K562 (cell line): ENCODE results near the gene ATL3. TPM values are rescaled to one million over a fixed set of nuclear protein-coding genes. Genes with fewer than 3 reads are reported as not detected.
"Not testable (repeated sequence)": the region's sequence is repeated elsewhere in the genome, so short reads cannot be mapped to it uniquely, and the experiment has no call there.

Source experiments
- ATAC-seq: fragments of 200-7000 bp; cut with Tn5 transposase; 3 replicates; pipeline ENCODE4 v1.9.1; 2020; ENCODE audit warnings: moderate library complexity
- BruUV-seq: library from RNA; stranded (reverse); fragments of 400-500 nt; replicated peaks from 2 replicates; lab custom pipeline; 2021; lab: Mats Ljungman, UMichigan
- CTCF ChIA-PET: fragments of 300-600 bp; formaldehyde crosslinking; extraction: SDS; loops from one replicate; lab custom pipeline; 2021; ENCODE audit warnings: low intra/inter-chr PET ratio; lab: Yijun Ruan, JAX
- POLR2A ChIA-PET: fragments of 300-600, 350-650 bp; sonication (Branson Sonifier 250); formaldehyde crosslinking; extraction: SDS; loops from one replicate; lab custom pipeline; 2021; ENCODE audit warnings: antibody characterized with exemption, inconsistent platforms; lab: Yijun Ruan, JAX
- DNase-seq, 4 experiments: peaks; one replicate each; pipeline versions ENCODE4 v3.0.0 to v3.0.0-alpha.2; 2011 to 2018; ENCODE audit warnings: low spot score in 3 of 4, mixed read lengths in 3 of 4; ENCODE audit errors: extremely low read depth in 1 of 4
- FAIRE-seq: peaks from 2 replicates; lab custom pipeline; 2011; peaks lifted over from hg19 to GRCh38; lab: Jason Lieb, UNC
- H2AFZ ChIP-seq: 2 replicates; pipeline ENCODE4 v1.6.0; 2011; ENCODE audit warnings: low read depth, low read length, control low read depth, inconsistent platforms
- H3K27ac ChIP-seq: fragments of 200-600 bp; 3 replicates; pipeline ENCODE4 v1.8.0; 2011; ENCODE audit warnings: low read depth, mild to moderate bottlenecking, control low read depth, inconsistent platforms, low read length, moderate library complexity, mixed read lengths; ENCODE audit errors: extremely low read depth
- H3K27me3 ChIP-seq, 2 experiments: fragments of 300-600 bp in 1 of 2; 2 replicates in 1 of 2; 3 replicates in 1 of 2; pipeline versions ENCODE4 v1.6.0 to v1.8.0; 2011; ENCODE audit warnings: inconsistent platforms in 2 of 2, low read length in 2 of 2, mild to moderate bottlenecking in 1 of 2, mixed read lengths in 1 of 2, moderate library complexity in 1 of 2; ENCODE audit not compliant: control insufficient read depth in 2 of 2, insufficient read depth in 2 of 2
- H3K36me3 ChIP-seq: fragments of 300-600 bp; 3 replicates; pipeline ENCODE4 v1.8.0; 2011; ENCODE audit warnings: mild to moderate bottlenecking, low read length, inconsistent platforms; ENCODE audit not compliant: control insufficient read depth, insufficient read depth
- H3K4me1 ChIP-seq, 2 experiments: fragments of 200-600 bp in 1 of 2; replicated peaks in 1 of 2; 2 replicates in 1 of 2; 3 replicates in 1 of 2; pipeline versions ENCODE4 v1.5.1 to v1.8.0; 2011; ENCODE audit warnings: inconsistent platforms in 2 of 2, low read length in 2 of 2, mild to moderate bottlenecking in 1 of 2, mixed read lengths in 1 of 2, moderate library complexity in 1 of 2; ENCODE audit not compliant: control insufficient read depth in 2 of 2, insufficient read depth in 2 of 2
- H3K4me2 ChIP-seq: 2 replicates; pipeline ENCODE4 v1.6.1; 2011; ENCODE audit warnings: low read length, control low read depth, inconsistent platforms, mixed read lengths; ENCODE audit not compliant: insufficient read depth
- H3K4me3 ChIP-seq: fragments of 200-600 bp; sonication (generic), shearing (Covaris generic); 2 replicates; pipeline ENCODE4 v1.5.1; 2016; ENCODE audit warnings: control low read depth, inconsistent platforms
- H3K79me2 ChIP-seq: fragments of 200-600 bp; 3 replicates; pipeline ENCODE4 v1.8.0; 2011; ENCODE audit warnings: low read length, inconsistent platforms; ENCODE audit not compliant: control insufficient read depth, insufficient read depth
- H3K9ac ChIP-seq, 2 experiments: 2 replicates each; pipeline versions ENCODE4 v1.6.0 to v1.6.1; 2011; ENCODE audit warnings: low read depth in 2 of 2, low read length in 2 of 2, control low read depth in 1 of 2, inconsistent platforms in 1 of 2, mild to moderate bottlenecking in 1 of 2, mixed read lengths in 1 of 2; ENCODE audit not compliant: insufficient read depth in 1 of 2
- H3K9me1 ChIP-seq: one replicate; pipeline ENCODE4 v1.6.0; 2011; ENCODE audit warnings: inconsistent platforms, mild to moderate bottlenecking, low read length, moderate library complexity; ENCODE audit not compliant: control insufficient read depth, insufficient read depth
- H3K9me3 ChIP-seq: replicated peaks from 2 replicates; pipeline ENCODE4 v1.5.1; 2011; ENCODE audit warnings: low read depth, low read length, inconsistent platforms; ENCODE audit not compliant: control insufficient read depth, insufficient read depth
- H4K20me1 ChIP-seq: replicated peaks from 2 replicates; pipeline ENCODE4 v1.6.1; 2011; ENCODE audit warnings: low read length, inconsistent platforms, mixed read lengths; ENCODE audit not compliant: control insufficient read depth, insufficient read depth
- ZNF263 ChIP-seq: sonication (generic); formaldehyde crosslinking; IDR thresholded peaks from 2 replicates; pipeline ENCODE4 v1.8.0; 2022; ENCODE audit warnings: mild to moderate bottlenecking, missing genetic modification reagents, borderline replicate concordance
- ZNF644 ChIP-seq: fragments of 200-800 bp; sonication (Bioruptor generic); IDR thresholded peaks from 2 replicates; pipeline ENCODE4 v1.6.1; 2016; ENCODE audit warnings: low read depth, missing genetic modification characterization, missing compliant biosample characterization
- WGBS: fragments of 100-300 bp; shearing (Covaris generic); methylation state at CpG from one replicate; pipeline ENCODE4 v1.1.6; 2016; ENCODE audit warnings: low coverage, mixed read lengths; ENCODE audit not compliant: insufficient coverage; ENCODE audit errors: missing lambda C conversion rate; 5-methylcytosine and 5-hydroxymethylcytosine counted together
- in situ Hi-C: fragments of 300-500 bp; cut with MboI; formaldehyde crosslinking; loops from 4 replicates; pipeline ENCODE4 v1.15.0; 2018; ENCODE audit warnings: inconsistent platforms, mixed read lengths
- intact Hi-C: fragments of 100-400 bp; cut with micrococcal nuclease; formaldehyde crosslinking; loops from 2 replicates; pipeline ENCODE4 v1.14.2; 2022
- polyA plus RNA-seq, 8 experiments: library from polyadenylated mRNA; depleted of rRNA in 4 of 8; stranded (reverse) in 5 of 8; unstranded in 3 of 8; fragments of >200 nt; fragmentation: Nextera tagmentation in 2 of 8; fragmentation: Illumina TruSeq in 1 of 8; extraction: Ambion mirVana in 2 of 8; extraction: Trizol in 1 of 8; gene quantifications; 2 replicates each; pipeline versions ENCODE4 v1.2.1 to v1.2.3, GENCODE V29; 2011 to 2014; ENCODE audit warnings: inconsistent platforms in 1 of 8, missing spikeins in 1 of 8
- total RNA-seq, 7 experiments: library from RNA; depleted of rRNA in 6 of 7; stranded (reverse); fragments of >200 nt in 6 of 7; fragmentation: Illumina TruSeq in 2 of 7; extraction: Trizol in 2 of 7; gene quantifications; 2 replicates each; pipeline versions ENCODE4 v1.2.1 to v1.2.3, GENCODE V29; 2011 to 2021; ENCODE audit warnings: low replicate concordance in 1 of 7
- TF ChIP-seq, protein P1 (sequence below), 2 experiments: IDR thresholded peaks in 1 of 2; conservative IDR thresholded peaks in 1 of 2; 2 replicates each; pipeline ENCODE4 v1.6.1; 2016; ENCODE audit warnings: low read depth in 2 of 2, mild to moderate bottlenecking in 1 of 2, missing compliant biosample characterization in 1 of 2, missing genetic modification characterization in 1 of 2, moderate library complexity in 1 of 2
- TF ChIP-seq, protein P2 (sequence below): fragments of 450-650 bp; IDR thresholded peaks from 2 replicates; pipeline ENCODE4 v1.6.1; 2016

ATL3 gene
- total and polyA plus RNA-seq, 9 of the 15 experiments (the other 6 are each of a cell fraction or from before 2014, with no cell fraction given), result 18.2 to 39.8 (median 23.9) TPM

DNA sequence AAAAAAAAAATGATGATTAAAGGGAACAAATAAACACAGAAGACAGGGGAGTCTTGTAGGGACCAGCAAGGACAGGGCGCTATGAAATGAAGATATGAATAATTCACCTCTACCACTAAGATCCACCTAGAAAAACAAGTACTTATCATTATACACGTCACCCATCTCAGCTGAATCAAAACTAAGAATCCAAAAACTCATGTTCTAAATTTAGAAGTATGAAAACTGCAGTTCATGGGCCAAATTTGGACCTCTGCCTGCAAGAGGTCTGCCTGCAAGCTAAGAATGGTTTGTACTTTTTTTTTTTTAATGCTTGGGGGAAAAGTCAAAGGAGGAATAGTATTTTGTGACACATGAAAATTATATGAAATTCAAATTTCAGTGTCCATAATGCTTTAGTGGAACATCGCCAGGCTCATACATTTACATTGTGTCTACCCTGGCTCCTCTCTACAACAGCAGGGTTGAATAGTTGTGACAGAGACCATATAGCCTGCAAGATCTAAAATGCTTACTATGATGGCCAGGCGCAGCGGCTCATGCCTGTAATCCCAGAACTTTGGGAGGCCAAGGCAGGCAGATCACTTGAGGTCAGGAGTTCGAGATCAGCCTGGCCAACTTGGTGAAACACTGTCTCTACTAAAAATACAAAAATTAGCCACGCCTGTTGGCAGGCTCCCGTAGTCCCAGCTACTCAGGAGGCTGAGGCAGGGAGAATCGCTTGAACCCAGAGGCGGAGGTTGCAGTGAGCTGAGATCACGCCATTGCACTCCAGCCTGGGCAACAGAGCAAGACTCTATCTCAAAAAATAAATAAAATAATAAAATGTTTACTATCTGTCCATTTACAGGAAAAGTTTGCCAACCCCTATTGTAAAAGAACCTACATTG, 68.6 kb downstream of the ATL3 start:
- POLR2A ChIA-PET, result interaction anchor here (0.6 to 1.5 kb wide), 4 partner anchors 21 to 1904 kb away, joined by 3 to 6 read pairs (median 3); no protein-coding TSS in a partner anchor
- H3K4me2 ChIP-seq, intact Hi-C loops, DNase-seq, H3K4me3 ChIP-seq, H3K27ac ChIP-seq, H3K9me3 ChIP-seq, H3K27me3 ChIP-seq, H3K4me1 ChIP-seq, H3K9ac ChIP-seq, FAIRE-seq, H3K36me3 ChIP-seq, BruUV-seq, ATAC-seq, H2AFZ ChIP-seq, H4K20me1 ChIP-seq, CTCF ChIA-PET, H3K79me2 ChIP-seq, in situ Hi-C loops, H3K9me1 ChIP-seq: not testable (repeated sequence)
- 59% methylated on average over 11 of the region's 11 CpGs for WGBS

DNA sequence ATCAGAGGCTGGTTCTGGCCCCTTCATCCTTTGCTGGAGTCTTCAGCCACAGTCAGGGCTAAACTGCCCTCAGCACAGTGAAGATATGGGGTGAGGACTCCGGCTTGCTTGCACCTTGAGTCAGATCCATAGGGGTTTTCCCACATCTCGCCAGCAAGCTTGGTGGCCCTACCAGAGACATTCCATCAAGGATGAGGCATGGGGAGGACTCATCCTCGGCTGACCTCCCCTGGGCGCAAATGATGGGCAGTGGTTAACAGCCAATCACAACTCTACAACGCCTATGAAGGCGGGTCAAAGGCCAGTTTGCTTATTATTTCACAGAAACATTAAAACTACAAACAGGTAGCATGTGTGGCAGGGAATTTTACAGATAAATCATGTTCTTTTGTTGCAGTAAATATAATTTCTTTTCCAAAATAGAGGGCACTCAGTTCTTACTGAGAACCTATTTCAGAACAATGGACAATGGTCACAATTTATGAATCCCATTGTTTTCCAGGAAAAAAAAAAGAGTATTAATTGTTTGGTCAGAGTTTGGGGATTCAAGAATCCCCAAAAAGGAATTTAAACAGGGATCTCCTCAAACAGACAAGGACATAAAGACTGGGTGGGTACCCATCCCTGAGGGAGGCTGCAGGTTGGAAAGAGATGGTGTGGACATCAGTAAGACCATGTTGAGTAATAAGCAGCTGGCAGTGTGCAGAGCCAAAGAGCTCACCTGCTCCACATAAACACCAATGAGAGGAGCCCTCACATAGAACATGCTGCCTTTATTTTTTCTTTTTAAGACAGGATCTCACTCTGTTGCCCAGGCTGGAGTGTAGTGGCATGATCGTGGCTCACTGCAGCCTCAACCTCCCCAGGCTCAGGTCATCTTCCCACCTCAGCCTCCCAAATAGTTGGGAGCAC, 71.7 kb downstream of the ATL3 start:
- Histone ChIP-seq H3K9ac (no peak overlapping the region), H3K4me2 (no peak overlapping the region), H4K20me1 (no peaks in the 10 kb centered on the region), H3K9me3 (no peaks in the 10 kb centered on the region), H3K79me2 (no peaks in the 10 kb centered on the region), H3K9me1 (no peaks in the 10 kb centered on the region), H2AFZ (no peak overlapping the region), H3K36me3 (no peaks in the 10 kb centered on the region), H3K4me3 (no peak overlapping the region), H3K27me3 (peaks cover 0 to 4% of the 10 kb centered on the region in 2 experiments; a peak in 1 of 5 replicates), H3K27ac (no peak overlapping the region), H3K4me1 (no peaks in the 10 kb centered on the region; a peak in 2 of 5 replicates)
- no TSS peak for BruUV-seq
- no peak for FAIRE-seq
- TF ChIP-seq, protein P1, sequence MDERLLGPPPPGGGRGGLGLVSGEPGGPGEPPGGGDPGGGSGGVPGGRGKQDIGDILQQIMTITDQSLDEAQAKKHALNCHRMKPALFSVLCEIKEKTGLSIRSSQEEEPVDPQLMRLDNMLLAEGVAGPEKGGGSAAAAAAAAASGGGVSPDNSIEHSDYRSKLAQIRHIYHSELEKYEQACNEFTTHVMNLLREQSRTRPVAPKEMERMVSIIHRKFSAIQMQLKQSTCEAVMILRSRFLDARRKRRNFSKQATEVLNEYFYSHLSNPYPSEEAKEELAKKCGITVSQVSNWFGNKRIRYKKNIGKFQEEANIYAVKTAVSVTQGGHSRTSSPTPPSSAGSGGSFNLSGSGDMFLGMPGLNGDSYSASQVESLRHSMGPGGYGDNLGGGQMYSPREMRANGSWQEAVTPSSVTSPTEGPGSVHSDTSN (CRISPR knock-in tag; IDR thresholded peaks at IDR 0.05; ENCODE audit: low read depth), result peak; percentile 24; the same call in 1 of the 2 replicates
- TF ChIP-seq, protein P1 (tag; conservative IDR thresholded peaks at IDR 0.05; ENCODE audit: low read depth), result peak; percentile 87
- TF ChIP-seq ZNF644 (no peak), ZNF263 (CRISPR knock-in tag) (peak; percentile 78)
- TF ChIP-seq, protein P2, sequence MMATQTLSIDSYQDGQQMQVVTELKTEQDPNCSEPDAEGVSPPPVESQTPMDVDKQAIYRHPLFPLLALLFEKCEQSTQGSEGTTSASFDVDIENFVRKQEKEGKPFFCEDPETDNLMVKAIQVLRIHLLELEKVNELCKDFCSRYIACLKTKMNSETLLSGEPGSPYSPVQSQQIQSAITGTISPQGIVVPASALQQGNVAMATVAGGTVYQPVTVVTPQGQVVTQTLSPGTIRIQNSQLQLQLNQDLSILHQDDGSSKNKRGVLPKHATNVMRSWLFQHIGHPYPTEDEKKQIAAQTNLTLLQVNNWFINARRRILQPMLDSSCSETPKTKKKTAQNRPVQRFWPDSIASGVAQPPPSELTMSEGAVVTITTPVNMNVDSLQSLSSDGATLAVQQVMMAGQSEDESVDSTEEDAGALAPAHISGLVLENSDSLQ, result peak; percentile 97
- peak in 3 of 4 experiments; percentile 54 to 79 (median 55) for DNase-seq
- ChIA-PET POLR2A (no interaction called here), CTCF (no interaction called here)
- intact Hi-C loops (no loop called here), in situ Hi-C loops (no loop called here)
- peak; percentile 67 for ATAC-seq
- 19% methylated on average over 7 of the region's 7 CpGs for WGBS
